NCI-H2196 (cell line): Measurements from ENCODE around the gene FOXC1.
A peak's percentile ranks its signal among the peaks of the same experiment; 100 is the strongest.

ENCODE experiments used
- DNase-seq: peaks from one replicate; lab custom pipeline; 2025; ENCODE audit not compliant: unreplicated experiment; lab: John Stamatoyannopoulos, UW

FOXC1 gene

DNA sequence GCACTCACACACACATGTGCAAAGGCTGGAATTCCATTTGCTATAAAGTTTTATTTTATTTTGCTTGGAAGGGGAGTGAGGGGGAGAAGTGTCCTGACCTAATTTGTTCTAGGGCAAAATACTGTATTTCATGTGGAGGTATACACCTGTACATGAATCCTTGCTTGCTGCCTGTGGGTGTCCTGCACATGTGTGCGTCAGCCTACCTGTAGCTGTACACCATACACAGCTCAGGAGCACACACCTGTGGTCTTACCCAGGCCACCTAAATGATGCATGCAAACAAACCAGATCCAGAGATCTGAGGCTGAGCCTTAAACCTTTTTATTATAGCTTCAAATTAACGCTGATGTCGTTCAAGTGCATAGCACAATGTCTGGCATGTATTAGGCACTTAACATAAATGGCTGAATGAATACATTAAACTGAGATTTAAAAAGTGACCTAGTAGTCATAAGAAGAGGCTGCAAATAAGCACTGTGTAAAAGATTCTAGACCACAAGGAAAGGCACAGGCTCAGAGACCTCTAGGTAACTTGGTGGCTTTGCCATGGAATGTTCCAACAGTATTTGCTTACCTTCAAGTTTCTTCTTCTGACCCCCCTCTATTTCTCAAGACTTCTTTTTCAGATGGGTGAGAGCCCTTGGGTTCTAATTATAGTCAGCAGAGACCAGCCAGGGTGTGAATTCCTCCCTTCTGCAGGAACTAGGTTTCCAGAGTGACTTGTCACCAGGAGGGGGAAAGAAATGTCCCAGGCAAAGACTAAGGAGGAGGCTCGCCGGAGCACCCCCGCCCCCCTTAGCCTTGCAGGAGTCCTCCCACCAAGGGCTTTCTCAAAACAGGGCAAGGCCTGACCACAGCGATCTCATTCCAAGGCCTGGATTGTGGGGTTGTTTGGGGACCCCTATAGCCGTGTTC is 13.4 kb downstream of the FOXC1 start:
- no peak for DNase-seq

DNA sequence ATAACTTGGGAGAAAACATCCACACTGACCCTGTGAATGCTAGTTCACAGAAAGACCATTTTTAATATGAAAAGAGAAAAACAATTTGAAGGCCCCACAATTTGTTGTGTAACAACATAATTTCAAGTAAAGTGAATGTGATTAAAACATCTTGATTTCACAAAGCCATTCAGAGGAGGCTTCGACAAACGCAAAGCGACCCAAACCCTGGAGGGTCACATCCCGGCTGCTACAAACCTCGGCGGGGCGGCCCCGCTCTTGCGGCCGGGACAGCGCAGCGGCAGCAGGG is 14.0 kb downstream of the FOXC1 start:
- DNase-seq = no peak

DNA sequence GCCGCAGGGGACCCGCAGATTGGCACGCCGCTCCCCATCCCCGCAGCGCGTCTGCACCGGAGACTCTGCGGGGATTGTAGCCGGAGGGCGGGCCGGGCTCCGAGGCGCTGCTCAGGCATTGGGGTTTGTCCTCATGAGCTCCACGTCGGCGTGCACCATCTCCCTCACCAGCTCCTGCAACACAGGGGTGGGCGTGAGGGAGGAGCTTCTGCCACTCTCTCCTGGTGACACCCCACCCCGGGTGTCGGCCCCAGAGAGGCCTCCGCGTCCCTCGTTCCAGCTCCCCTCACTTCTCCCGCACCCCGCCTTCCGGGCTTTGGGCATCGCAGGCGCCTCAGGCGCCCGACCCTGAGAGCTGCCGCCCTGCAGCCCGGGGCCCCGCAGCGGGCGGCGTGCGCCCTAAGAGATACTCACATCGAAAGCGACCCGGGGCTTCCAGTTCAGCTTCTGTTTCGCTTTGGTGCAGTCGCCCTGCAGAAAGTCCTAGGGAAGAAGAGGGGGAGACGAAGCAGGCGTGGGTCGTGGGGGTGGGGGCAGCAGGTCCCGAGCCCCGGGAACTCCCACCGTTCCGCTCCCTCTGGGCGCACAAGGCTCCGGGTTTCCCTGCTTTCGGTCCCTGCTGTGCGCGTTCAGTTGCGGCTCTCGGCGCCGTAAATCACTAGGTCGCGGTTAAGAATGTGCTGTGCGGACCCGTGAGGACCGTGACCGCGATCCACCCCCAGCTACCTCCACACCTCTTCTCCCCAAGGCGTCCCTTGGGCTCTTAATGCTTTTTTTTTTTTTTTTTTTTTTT is 14.5 kb downstream of the FOXC1 start:
- DNase-seq = no peak

DNA sequence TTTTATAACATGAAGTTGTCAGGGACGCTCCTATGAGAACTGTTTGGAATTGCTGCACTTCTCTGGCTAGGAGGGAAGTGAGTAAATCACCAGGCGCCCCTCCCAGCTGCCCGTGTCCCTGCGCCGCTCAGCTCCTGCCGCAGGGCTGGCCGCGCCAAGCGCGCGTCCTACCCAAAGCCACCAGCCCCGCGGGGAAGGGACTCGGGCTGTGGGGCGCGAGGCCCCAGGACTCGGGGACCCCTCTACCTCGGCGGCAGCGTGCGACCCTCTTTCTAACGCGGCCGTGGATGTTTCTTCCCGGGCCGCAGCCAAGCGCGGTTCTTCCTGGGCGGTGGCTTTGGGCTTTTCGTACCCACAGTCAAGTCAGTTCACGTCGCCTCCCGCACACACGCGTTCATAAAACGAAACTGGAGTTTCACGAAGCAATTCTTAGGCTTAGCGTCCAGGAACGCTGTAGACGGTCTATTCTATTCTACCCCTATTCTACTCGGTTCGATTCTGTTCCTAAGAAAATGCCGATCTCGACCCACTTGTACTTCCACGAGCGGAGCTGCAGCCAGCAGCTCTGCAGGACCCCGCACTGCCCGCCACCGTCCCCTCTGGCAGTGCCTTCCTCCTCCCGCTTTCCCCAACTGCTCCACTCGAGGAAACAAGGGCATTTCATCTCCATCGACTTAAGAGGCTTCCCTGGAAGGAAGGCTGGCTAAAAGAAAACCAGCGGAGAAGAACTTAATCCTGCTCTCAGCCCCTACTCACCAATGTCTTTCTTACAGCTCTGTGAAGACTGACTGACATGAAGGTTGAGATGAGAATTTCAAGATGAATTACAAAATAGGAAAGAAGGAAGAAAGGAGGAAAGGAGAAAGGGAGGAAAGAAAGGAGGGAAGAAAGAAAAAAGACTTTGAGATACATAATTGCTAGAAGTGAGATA is 15.4 kb downstream of the FOXC1 start:
- no peak for DNase-seq

DNA sequence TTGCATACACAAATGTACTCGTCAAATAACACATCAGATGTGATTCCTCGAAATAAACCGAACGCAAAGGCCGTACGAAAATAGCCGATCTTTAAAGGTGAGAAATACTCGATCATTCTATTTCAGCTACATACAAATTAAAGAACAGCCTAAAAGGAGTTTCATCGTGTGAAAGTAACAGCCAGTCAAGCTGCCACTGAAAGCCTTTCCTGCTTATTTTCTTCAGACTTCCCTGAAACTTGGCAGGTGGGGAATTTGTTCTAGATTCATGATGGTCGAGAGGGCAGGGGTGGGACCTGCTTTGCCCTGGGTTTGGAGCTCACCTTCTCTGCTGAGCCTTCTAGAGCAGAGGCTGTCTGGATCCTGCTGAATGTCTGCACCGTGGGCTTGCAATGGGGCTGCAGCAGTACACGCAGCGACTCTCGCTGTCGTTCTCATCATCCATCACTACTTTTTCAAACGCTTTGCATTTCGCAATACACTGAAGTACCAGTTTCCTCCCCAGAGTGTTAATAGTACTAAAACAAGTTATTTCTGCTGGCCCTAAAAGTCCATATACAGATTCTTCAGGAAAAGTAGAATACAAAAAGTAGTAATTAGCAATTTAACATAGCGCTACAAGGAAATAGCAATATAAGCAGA is 16.2 kb downstream of the FOXC1 start:
- no peak for DNase-seq

DNA sequence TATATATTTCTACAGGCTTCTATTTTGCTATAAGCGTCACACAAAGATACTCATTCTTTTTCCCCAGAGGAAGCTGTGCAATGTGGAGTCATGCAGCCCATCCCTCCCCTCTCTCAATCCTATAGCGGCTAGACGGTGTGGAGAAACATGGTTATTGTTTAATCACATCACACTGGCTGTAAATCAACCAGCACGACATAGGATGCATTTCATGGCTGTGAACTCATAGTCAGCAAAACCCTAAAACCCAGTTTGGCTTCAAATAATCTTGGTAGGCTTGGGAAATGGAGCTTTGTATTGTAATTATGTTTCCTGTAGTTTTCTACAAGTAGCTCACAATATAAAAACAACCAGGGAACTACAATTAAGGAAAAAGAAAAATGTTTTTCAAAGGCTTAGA is 16.8 kb downstream of the FOXC1 start:
- DNase-seq = no peak

DNA sequence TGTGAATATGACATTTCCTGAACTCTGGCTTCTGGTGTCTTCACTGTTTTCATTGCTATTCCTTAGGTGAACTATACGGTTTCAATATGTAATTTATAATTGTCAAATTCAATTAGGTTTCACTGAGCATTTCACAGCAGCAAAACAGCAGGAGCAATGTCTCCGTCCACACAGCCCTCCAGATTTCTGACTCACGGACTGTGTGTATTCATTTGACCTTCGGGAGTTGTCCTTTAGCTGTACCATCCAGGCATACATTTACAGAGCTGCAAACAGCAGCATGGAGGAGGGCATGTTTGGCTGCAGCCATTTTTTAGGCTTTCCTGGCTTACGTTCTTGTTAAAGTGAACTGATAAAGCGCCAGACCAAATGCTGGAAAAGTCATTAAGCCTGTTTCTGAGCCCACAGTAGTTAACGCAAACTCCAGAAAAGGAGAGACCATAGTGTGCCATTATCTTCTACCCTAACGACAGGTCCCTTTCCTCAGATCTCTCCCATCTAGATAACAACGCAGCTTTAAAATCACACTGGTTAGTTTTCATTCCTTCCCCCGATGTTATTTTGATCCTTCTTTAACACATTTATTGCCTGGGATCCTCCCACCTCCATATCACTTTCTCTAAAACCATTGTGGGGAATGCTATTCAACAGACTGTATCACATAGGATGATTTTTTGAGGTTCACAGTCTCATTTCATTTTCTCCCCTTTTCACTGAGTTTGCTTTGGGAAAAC is 18.3 kb downstream of the FOXC1 start:
- DNase-seq = no peak

DNA sequence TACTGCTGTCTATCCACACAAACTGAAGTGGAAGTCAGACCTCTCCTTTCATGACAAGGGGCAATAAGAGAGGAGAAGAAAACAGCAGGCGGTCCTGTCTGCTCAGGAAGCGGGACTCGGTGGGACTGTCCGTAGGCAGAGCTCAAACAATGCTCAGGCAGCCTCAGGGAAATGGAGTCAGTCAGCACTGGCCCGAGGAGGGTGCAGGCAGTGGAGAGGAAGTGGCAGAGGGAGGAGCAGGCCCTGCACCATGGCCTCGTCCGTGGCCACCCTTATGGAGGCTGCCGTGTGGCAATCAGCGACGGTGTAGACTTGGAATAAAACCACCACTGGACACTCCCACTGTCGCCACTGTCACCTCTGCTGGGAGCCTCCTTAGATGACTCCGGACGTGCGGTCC is 19.6 kb downstream of the FOXC1 start:
- no peak for DNase-seq

DNA sequence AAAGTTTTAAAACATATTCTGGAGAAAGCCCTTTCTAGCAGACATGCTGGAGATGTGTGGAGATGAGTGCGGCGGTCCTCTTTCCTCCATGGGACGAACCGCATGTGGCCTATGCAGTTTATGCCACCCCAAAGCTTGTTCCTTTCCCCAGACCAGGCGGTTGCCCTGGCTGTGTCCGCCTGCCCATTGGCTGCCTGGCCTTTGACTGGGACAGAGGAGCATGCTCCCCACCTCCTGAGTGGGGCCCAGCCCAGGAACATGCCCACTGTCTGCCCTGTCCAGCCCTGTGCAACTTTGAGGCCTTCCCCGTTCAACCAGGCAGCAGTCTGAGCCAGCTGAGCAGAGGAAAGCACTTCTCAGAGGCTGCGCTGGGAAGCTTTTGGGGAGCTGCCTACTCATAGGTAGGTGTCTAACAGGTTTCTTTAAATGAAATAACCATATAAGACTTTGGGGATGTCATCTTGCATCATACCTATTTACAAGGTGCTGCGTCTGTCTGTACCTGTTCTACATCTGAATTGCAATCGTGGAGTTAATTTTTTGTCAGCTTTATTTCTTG is 20.6 kb downstream of the FOXC1 start:
- DNase-seq = no peak

DNA sequence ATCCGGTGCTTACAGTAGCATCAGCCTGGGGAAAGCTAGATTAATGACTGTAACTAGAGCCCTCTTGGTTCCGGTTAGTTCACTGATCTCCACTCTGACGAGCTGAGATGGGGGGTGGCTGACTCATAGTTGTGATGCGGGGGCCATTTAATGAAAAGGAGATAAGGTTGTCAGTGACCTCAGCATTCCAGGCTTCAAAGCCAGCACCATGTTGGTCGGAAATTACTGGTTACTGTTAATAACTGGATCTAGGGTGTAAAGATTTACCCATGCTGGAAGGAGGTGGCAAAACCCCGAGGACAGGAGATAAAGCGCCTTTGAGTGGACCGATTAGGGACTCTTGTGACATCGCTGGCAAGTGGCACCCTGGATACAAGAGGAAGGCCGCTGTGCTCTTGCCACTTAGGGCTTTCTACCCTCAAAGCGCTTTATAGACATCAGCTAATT is 21.1 kb downstream of the FOXC1 start:
- no peak for DNase-seq

DNA sequence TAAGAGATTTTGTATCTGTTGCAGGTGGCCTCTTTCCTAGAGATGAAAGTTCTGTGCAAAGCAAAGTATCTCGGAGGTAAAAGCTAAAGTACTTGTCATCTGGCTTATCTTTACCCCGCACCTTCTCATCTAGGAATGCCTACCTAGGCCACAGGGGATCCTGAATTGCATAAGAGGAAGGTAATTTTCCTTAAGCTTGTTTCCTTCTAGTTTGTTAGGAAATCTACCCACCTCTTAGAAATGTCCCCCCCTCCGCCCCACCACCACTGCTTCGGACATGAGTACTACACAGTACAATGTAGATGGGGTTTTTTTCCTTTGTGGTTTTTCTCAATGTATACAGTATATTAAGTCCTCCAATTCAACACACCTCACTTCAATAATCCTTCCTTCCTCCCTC is 21.5 kb downstream of the FOXC1 start:
- no peak for DNase-seq

DNA sequence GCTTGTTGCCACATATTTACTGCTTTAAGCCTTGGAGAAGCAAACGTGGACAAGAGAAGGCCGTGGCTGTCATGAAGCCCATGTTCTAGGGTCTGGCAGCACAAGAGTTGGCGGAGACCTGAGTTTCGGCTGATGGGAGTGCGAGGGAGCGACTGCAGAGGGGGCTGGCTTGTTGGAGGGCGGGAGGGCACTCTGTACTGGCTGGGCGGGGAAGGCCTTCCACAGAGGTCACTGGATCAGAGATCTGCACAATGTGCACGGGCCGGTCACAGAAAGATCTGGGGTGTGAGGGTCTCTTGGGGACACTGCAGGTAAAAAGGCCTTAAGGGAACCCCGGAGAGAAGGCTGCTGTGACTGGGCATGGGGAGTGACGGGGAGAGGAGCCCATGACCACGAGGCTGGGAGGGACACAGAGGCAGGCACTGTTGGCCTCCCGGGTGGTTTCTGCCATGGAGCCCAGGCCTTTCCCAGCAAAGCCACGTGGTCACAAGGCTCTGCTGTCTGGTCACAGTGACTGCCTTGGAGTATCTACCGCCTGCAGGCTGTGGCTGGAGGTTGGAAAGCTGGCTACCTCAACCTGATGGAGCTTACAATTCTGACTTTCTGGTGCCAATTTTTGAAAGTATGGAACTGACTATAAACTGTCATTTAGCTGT is 23.8 kb downstream of the FOXC1 start:
- DNase-seq = no peak

DNA sequence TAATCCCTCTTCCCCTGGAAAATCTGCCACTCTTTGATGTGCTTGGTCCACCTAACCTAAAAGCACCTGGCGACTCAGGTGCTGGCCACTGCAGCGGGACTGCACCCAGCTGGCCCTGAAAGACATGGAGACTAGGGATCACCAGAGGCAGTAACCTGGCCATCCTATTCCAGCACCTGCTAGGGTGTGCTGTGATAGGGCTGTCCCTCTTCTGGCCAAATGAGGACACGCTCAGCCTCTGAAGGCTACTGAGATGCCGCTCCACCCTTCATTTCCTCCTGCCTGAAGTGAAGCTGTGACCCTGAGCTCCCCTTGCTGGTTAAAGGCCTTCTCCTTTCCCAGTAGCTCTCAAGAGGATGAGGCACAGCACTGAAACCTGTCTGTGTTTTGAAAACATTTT is 24.4 kb downstream of the FOXC1 start:
- DNase-seq = no peak

DNA sequence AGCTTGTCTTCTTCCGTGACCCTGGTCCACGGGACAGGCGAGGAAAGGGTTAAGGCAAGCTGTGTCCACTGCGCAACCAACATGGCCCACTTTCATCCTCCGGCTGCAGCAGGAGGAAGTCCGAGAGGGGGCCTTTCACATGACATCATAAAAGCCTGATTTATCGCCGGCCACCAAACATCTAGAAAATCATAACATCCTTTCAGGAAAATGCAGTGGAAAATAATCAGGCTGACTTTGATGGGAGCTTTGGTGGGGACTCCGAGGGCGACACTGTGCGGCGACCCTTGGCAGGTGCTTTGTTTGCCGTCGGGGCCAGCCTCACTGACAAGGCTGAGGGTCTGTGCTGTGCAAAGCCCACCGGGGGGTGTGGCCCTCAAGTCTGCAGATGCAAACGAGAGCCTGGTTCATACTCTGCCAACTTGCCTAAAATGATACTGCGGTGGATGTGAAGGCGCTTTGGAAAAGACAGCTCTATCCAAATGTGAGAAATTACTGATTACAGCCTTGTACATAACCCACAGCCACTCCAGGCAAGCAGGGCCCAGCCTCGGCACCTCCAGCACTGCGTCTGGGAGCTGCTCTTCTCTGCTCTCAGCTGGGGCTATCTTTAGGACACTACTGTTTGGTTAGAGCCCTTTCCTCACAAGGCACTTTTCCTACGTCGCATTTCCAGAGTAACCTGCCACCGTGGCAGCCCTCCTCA is 25.7 kb downstream of the FOXC1 start:
- no peak for DNase-seq

DNA sequence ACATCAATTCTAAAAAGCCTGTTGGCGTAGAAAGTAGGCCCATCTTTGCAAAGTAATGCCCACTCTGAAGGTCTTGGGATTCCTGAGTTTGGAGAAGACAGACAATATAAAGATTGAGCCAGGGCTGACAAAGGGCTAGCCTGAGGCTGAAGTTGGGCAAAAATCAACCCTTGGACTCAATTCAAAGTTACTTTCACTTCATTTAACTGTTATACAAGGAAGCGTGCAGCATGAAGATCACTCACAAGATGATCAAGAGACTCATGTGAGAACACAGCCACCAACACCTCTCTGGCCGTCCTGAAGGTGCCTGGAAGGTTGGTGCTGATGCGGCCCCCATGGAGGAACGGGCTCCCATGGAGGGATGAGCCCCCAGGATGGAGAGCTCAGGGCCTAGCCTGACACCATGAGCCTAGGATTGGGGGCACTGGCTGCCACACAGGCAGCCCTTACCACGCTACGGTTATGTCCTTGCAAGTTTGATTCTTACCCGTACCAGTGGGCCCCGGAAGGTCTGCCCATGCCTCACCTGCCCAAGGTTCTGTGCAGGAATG is 26.6 kb downstream of the FOXC1 start:
- no peak for DNase-seq

DNA sequence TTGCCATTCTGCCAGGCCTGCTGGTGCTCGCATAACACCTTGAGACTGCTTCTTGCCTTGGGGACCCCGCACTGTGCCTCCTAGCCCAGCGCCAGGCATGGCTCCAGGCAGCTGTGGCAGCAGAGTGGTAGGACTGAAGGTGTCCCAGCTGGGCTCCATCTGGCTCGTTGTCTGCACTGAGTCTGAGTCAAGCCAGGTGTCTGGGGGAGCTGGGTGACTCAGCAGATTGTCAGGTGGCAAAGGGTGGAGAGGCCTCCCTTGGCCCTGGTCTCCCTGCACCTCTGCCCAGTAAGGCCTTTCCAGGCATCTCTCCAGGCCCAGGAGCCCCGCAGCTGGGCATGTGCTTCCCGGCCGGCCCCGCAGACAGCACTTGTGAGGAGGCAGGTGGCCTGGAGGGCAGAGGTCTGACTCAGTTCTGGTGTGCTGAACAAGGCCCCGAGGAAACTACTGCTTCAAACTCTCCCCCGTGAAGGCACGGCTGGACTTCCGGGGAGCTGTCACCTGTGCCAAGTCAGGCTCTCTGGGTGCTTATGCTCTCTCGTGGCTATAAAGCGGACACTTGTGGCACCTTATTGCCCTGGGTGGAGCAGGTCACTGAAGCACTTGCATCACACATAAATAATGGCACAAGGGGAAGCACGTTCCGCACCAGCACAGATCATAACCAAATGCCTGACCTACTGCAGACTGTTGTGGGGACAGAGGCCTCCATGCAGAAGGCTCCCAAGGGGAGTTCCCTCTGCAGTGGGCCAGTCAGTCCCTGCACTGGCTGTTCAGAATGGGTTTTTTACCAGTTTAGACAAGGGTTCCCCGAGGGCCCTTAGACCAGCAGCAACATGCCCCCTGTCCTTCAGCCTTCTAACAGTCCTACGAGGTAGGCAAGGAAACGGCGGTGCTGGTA is 27.5 kb downstream of the FOXC1 start:
- peak; percentile 70 for DNase-seq

DNA sequence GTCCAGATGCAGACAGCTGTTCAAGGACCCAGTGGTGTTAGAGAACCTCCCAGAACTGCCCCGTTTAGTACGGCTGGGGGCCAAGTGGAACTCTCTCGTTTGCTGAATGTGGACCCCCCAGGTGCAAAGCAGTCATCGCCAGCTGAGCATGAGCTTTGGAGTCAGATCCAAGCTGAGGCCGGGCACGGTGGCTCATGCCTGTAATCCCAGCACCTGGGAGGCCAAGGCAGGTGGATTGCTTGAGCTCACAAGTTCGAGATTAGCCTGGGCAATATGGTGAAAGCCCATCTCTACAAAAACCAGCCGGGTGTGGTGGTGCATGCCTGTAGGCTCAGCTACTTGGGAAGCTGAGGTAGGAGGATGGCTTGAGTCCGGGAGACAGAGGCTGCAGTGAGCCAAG is 29.7 kb downstream of the FOXC1 start:
- no peak for DNase-seq
